ENCODE measurements around the gene KCNE4.

GRCh38 chr2:223068071-223068470, 16.1 kb downstream of the KCNE4 start:
- TF ChIP-seq CTCF (IDR thresholded peaks at IDR 0.05; ENCODE audit: low read length) (no peak), EZH2 (optimal IDR thresholded peaks at IDR 0.05; ENCODE audit: low read depth, low read length) (no peak)
